ENCODE measurements around the gene USP4. TPM values are rescaled to one million over a fixed set of nuclear protein-coding genes. Genes with fewer than 3 reads are reported as not detected.

Gene USP4
- total RNA-seq, 1 donor from 2014 or later: 39.4 TPM

- intact Hi-C loops (cut with DNase I): no loop called here
- no peak for ATAC-seq
- no peak for DNase-seq (ENCODE audit: missing footprints)
Observed at GRCh38 chr3:49311283-49311682, 28.6 kb downstream of the USP4 start.

- intact Hi-C loops (cut with DNase I): no loop called here
- DNase-seq (ENCODE audit: missing footprints): no peak
- no peak for ATAC-seq
Observed at GRCh38 chr3:49310677-49311076, 29.2 kb downstream of the USP4 start.

DNA sequence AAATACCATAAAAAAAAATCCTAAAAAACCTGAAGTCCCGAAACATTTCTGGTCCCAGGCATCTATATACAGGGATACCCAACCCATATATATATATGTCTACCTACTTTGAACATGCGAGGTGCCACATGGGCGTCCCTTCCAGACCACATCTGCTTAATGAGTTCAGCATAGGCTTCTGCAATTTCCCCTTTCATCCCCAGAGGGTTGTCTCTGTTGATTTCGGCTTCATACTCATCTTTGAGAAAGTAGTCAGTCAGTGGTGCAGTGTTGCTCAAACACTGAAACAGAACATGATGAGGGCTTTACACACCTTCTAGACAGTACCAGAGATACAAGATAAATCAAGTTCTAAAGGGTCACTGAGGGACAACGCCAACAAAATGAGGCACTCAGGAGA lies 34.2 kb downstream of the USP4 start:
- intact Hi-C loops (cut with DNase I): no loop called here
- ATAC-seq: no peak
- DNase-seq (ENCODE audit: missing footprints): no peak

DNA sequence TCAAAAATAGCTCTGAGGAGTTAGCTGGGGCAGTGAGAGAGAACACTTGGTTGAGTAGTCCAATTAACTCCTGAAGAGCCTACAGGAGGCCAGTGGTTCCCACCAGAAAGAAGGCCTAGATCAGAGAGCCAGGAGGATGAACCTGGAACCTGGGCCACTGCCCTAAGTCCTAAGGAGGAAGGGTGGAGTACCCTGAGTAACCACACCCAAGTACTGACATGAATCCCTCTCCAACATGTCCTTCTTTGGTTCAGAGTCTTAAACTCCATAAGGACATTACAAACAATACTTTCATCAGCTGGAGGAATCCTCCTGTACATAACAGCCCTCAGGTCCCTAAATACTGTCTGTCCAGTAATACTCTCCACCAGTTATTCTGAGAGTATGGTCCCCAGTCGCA lies 37.2 kb downstream of the USP4 start:
- DNase-seq (ENCODE audit: missing footprints): no peak
- ATAC-seq: no peak
- intact Hi-C loops (cut with DNase I): no loop called here

DNA sequence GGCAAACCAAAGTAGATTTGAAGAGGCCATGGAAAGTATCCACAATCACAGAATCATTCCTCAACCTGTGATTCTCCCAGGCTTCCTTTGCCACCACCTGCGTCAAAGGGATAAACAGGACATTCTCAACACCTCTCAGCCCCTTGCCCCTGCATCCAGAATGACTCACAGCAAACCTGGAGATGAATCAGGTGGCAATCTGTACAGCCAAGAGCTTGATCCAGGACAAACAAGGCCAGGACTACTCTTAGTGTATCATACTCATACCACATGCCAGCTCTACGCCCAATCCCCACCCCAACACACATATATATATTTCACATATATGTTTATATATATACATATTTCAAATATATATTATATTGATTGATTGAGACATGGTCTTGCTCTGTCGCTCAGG lies 39.3 kb downstream of the USP4 start:
- DNase-seq (ENCODE audit: missing footprints): no peak
- no peak for ATAC-seq
- intact Hi-C loops (cut with DNase I): no loop called here

- intact Hi-C loops (cut with DNase I): loop anchor here (5.0 kb wide), 2 partner anchors 126 to 149 kb away; partner anchors contain the start of gene KLHDC8B
- DNase-seq (ENCODE audit: missing footprints) (no peak), ATAC-seq (no peak)
Observed at GRCh38 chr3:49298511-49298910, 41.3 kb downstream of the USP4 start.

- peak; percentile 85 for ATAC-seq
- intact Hi-C loops (cut with DNase I): loop anchor here (5.0 kb wide), 2 partner anchors 125 to 150 kb away; partner anchors contain the start of gene KLHDC8B
- peak; percentile 75 for DNase-seq (ENCODE audit: missing footprints)
Observed at GRCh38 chr3:49296781-49297411, 43.0 kb downstream of the USP4 start.

- DNase-seq (ENCODE audit: missing footprints) (peak; percentile 73), ATAC-seq (no peak)
- intact Hi-C loops (cut with DNase I): loop anchor here (5.0 kb wide), 2 partner anchors 123 to 152 kb away; partner anchors contain the start of gene KLHDC8B
Observed at GRCh38 chr3:49295489-49296058, 44.3 kb downstream of the USP4 start.

GRCh38 chr3:49294343-49294742 lies 45.5 kb downstream of the USP4 start:
- intact Hi-C loops (cut with DNase I): no loop called here
- no peak for ATAC-seq
- no peak for DNase-seq (ENCODE audit: missing footprints)

GRCh38 chr3:49283997-49284396 lies 55.9 kb downstream of the USP4 start:
- ATAC-seq (no peak), DNase-seq (ENCODE audit: missing footprints) (no peak)
- intact Hi-C loops (cut with DNase I): no loop called here

- ATAC-seq (no peak), DNase-seq (ENCODE audit: missing footprints) (no peak)
- intact Hi-C loops (cut with DNase I): no loop called here
Observed at GRCh38 chr3:49279376-49279775, 60.5 kb downstream of the USP4 start.

DNA sequence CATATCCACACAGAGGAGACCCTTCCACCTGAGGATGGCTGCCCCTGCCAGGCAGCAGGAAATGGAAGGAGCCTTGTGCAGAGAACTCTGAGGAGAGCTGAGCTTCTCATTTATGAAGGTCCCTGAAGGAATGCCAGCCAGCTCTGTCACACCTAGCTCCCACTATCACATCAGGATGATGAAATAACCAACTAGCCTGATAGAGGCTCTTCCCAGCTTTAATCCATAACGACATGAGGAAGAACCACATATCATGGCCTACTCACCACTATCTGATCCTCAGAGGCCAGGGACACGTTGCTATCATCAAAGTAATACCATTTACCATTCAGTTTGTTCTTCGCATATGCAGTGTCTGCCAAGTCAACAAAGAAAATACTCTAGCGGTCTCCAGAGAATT lies 61.3 kb downstream of the USP4 start:
- intact Hi-C loops (cut with DNase I): no loop called here
- DNase-seq (ENCODE audit: missing footprints) (no peak), ATAC-seq (no peak)

DNA sequence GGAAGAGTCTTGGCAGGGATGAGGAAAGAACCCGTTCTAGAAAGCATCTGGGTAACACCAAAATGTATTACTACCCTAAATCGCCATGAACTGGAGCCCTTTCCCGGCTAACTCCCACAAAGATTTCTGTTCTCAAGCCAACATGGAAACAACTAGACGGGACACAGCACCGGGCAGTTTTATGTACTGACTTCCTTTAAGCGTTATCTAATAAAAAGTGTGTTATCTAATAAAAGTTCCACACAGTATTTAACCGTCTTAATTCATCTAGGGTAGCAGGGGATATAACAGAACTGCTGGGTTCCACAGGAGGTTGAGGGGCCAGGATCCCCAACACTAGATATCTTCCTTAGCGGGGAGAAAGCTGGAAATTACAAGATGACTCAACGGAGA lies 62.5 kb downstream of the USP4 start:
- ATAC-seq: no peak
- intact Hi-C loops (cut with DNase I): loop anchor here (2.0 kb wide), 1 partner anchor 105 kb away; no protein-coding TSS in a partner anchor
- no peak for DNase-seq (ENCODE audit: missing footprints)

- intact Hi-C loops (cut with DNase I): loop anchor here (2.0 kb wide), 1 partner anchor 104 kb away; no protein-coding TSS in a partner anchor
- DNase-seq (ENCODE audit: missing footprints) (peak; percentile 95), ATAC-seq (peak; percentile 96)
Observed at GRCh38 chr3:49276475-49277382, 63.1 kb downstream of the USP4 start, which contains the start of gene C3orf62. C3orf62 (minus strand) TSS chr3:49277232; CDS start chr3:49276872, 360 bp downstream.

- DNase-seq (ENCODE audit: missing footprints) (no peak), ATAC-seq (no peak)
- intact Hi-C loops (cut with DNase I): no loop called here
Observed at GRCh38 chr3:49273825-49274532, 65.9 kb downstream of the USP4 start.

DNA sequence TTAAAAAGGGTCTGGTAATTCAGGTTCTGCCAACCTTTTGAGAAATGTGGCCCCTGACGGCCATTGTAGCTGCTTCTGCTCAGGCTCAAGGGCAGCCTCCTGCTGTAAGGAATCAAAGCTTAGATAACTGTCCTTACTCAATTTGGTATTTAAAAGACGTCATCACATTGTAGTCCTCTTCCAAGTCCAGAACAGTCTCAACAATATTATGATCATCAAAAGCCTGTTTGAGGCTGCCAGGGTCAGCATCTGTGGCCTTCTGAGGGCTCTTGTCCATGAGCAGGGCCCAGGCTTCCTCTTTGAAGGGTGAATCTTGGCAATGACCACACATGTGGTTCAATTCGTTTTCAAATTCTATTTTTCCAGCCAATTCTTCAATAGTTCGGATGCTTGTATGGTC lies 68.8 kb downstream of the USP4 start:
- intact Hi-C loops (cut with DNase I): no loop called here
- DNase-seq (ENCODE audit: missing footprints) (no peak), ATAC-seq (no peak)

DNA sequence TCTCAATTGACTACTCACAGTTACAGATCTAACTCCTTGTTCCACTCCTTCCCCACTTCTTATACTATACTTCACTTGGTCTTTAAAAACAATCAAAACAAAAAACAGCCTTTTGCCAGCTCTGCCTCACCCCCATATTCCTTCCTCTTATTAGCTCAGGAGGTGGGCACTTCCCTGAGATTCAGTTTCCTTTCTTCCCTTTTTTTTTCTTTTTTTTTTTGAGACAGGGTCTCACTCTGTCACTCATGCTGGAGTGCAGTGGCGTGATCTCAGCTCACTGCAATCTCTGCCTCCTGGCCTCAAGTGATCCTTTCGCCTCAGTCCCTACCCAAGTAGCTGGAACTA lies 69.7 kb downstream of the USP4 start:
- intact Hi-C loops (cut with DNase I): no loop called here
- no peak for DNase-seq (ENCODE audit: missing footprints)
- no peak for ATAC-seq

GRCh38 chr3:49269443-49270155 lies 70.3 kb downstream of the USP4 start:
- no peak for ATAC-seq
- intact Hi-C loops (cut with DNase I): no loop called here
- no peak for DNase-seq (ENCODE audit: missing footprints)
